Smooth muscle cell of the umbilical artery (primary cell): ENCODE results near the gene GPR87. TPM values are rescaled to one million over a fixed set of nuclear protein-coding genes. Genes with fewer than 3 reads are reported as not detected.

Source experiments
- total RNA-seq: library from RNA; depleted of rRNA; stranded (reverse); fragments of >200 nt; gene quantifications from 2 replicates; pipeline ENCODE4 v1.2.3, GENCODE V29; 2014

Gene GPR87
- total RNA-seq: 0.09 TPM in 1 of 2 replicates, not detected in the other

GRCh38 chr3:151316267-151316991 lies at the start of gene GPR87:
TSS of gene GPR87 (minus strand) at chr3:151316820. CDS start at chr3:151300100, 16,720 bp downstream.

GRCh38 chr3:151329363-151329762 lies 12.7 kb upstream of the GPR87 start, which contains the start of gene P2RY13:
TSS of gene P2RY13 (minus strand) at chr3:151329549. CDS start at chr3:151329528, 21 bp downstream.

GRCh38 chr3:151278230-151278629 lies 38.4 kb downstream of the GPR87 start, which contains the start of gene P2RY14:
TSS of gene P2RY14 (minus strand) at chr3:151278542. CDS start at chr3:151214316, 64,226 bp downstream.

Other genes starting within 250 kb of the GPR87 start
- gene MED12L, start 231.2 kb downstream of the GPR87 start, total RNA-seq: 0.42 and 0.89 TPM in 2 replicates
- not detected in 2 replicates for gene GPR171, start 113.6 kb downstream of the GPR87 start, total RNA-seq
- gene P2RY14, start 38.3 kb downstream of the GPR87 start, total RNA-seq: not detected in 2 replicates
- gene P2RY13, start 12.7 kb upstream of the GPR87 start, total RNA-seq: not detected in 2 replicates
- gene P2RY12, start 67.9 kb upstream of the GPR87 start, total RNA-seq: not detected in 2 replicates
- gene IGSF10, start 144.2 kb upstream of the GPR87 start, total RNA-seq: 0.59 and 1.6 TPM in 2 replicates